PC-9 (cell line): ENCODE results near the gene INTS1. TPM values are rescaled to one million over a fixed set of nuclear protein-coding genes. Genes with fewer than 3 reads are reported as not detected.
A peak's percentile ranks its signal among the peaks of the same experiment; 100 is the strongest.

ENCODE experiments used
- BruUV-seq: library from RNA; stranded (reverse); fragments of 400-500 nt; replicated peaks from 2 replicates; lab custom pipeline; 2021; lab: Mats Ljungman, UMichigan
- CTCF ChIA-PET: fragments of 300-600 bp; sonication (Branson Sonifier 250); formaldehyde crosslinking; loops from one replicate; lab custom pipeline; 2022; ENCODE audit warnings: antibody characterized with exemption; lab: Charles Lee
- POLR2A ChIA-PET: fragments of 300-600 bp; sonication (Branson Sonifier 250); formaldehyde crosslinking; loops from one replicate; lab custom pipeline; 2022; ENCODE audit warnings: antibody characterized with exemption; ENCODE audit not compliant: unreplicated experiment; lab: Charles Lee
- DNase-seq, 2 experiments: peaks; one replicate each; pipeline versions ENCODE4 v3.0.0 to v3.0.0-alpha.2; 2015 to 2022; ENCODE audit warnings: mixed read lengths in 1 of 2
- H2AFZ ChIP-seq: fragments of 200-600 bp; sonication (generic); 2 replicates; pipeline ENCODE4 v1.8.1; 2017; ENCODE audit warnings: antibody characterized with exemption
- H3F3A ChIP-seq: fragments of 200-600 bp; sonication (generic); 2 replicates; pipeline ENCODE4 v1.8.1; 2017; ENCODE audit warnings: antibody characterized with exemption, mild to moderate bottlenecking, low read depth; ENCODE audit not compliant: insufficient read depth
- H3K27ac ChIP-seq: fragments of 200-600 bp; sonication (generic); 2 replicates; pipeline ENCODE4 v1.6.1; 2016; ENCODE audit warnings: mixed run types
- H3K27me3 ChIP-seq: fragments of 200-600 bp; sonication (generic); 2 replicates; pipeline ENCODE4 v1.6.1; 2016; ENCODE audit warnings: low read depth, mixed run types; ENCODE audit not compliant: insufficient read depth
- H3K36me3 ChIP-seq: fragments of 200-600 bp; sonication (generic); 2 replicates; pipeline ENCODE4 v1.6.1; 2016; ENCODE audit warnings: low read depth, mixed run types
- H3K4me1 ChIP-seq: fragments of 200-600 bp; sonication (generic); replicated peaks from 2 replicates; pipeline ENCODE4 v1.6.1; 2016; ENCODE audit warnings: mixed run types; ENCODE audit not compliant: insufficient read depth
- H3K4me2 ChIP-seq: fragments of 200-600 bp; sonication (generic); 2 replicates; pipeline ENCODE4 v1.6.1; 2017; ENCODE audit warnings: mixed run types
- H3K4me3 ChIP-seq: fragments of 200-600 bp; sonication (generic); 2 replicates; pipeline ENCODE4 v1.6.1; 2016; ENCODE audit warnings: mixed run types
- H3K79me2 ChIP-seq: fragments of 200-600 bp; sonication (generic); 2 replicates; pipeline ENCODE4 v1.6.1; 2017; ENCODE audit warnings: low read depth, mixed run types
- H3K9me2 ChIP-seq: fragments of 200-600 bp; sonication (generic); 2 replicates; pipeline ENCODE4 v1.8.1; 2017; ENCODE audit warnings: mild to moderate bottlenecking; ENCODE audit not compliant: insufficient read depth
- H3K9me3 ChIP-seq: fragments of 200-600 bp; sonication (generic); 2 replicates; pipeline ENCODE4 v1.8.1; 2016; ENCODE audit warnings: low read depth; ENCODE audit not compliant: insufficient read depth
- H4K20me1 ChIP-seq: fragments of 200-600 bp; sonication (generic); 2 replicates; pipeline ENCODE4 v1.8.1; 2017; ENCODE audit not compliant: insufficient read depth
- CTCF ChIP-seq: fragments of 200-600 bp; sonication (generic); conservative IDR thresholded peaks from 2 replicates; pipeline ENCODE4 v1.6.1; 2017; ENCODE audit warnings: mixed run types, antibody characterized with exemption, mild to moderate bottlenecking, moderate library complexity
- EZH2 ChIP-seq: fragments of 200-600 bp; sonication (generic); IDR thresholded peaks from 2 replicates; pipeline ENCODE4 v1.8.0; 2017; ENCODE audit warnings: antibody characterized with exemption, low read depth
- intact Hi-C: fragments of 100-400 bp; cut with micrococcal nuclease; formaldehyde crosslinking; loops from one replicate; pipeline ENCODE4 v1.10.0; 2022; ENCODE audit not compliant: unreplicated experiment
- total RNA-seq: library from RNA; stranded (reverse); gene quantifications from 2 replicates; pipeline ENCODE4 v1.2.3, GENCODE V29; 2021

The INTS1 gene
- total RNA-seq, 1 experiment from 2014 or later: 124 TPM

GRCh38 chr7:1454542-1454941, 49.6 kb downstream of the INTS1 start:
- BruUV-seq: no TSS peak
- peak overlapping the region; percentile 85 for H3K4me2 ChIP-seq

GRCh38 chr7:1452205-1452604, 52.0 kb downstream of the INTS1 start:
- H3K27me3 ChIP-seq: no peaks in the 10 kb centered on the region
- no peak overlapping the region for H3K27ac ChIP-seq
- H2AFZ ChIP-seq: no peak overlapping the region
- H3K4me3 ChIP-seq: no peak overlapping the region
- ChIA-PET POLR2A (interaction anchor here (0.5 kb wide), 1 partner anchor 1851 kb away, joined by 24 read pairs; no protein-coding TSS in a partner anchor), CTCF (interaction anchor here (0.8 kb wide), 1 partner anchor 277 kb away, joined by 3 read pairs; no protein-coding TSS in a partner anchor)
- TF ChIP-seq EZH2 (no peak), CTCF (no peak)
- H3K9me3 ChIP-seq: no peaks in the 10 kb centered on the region
- H3K9me2 ChIP-seq: no peaks in the 10 kb centered on the region
- H3K4me2 ChIP-seq: no peak overlapping the region
- intact Hi-C loops: loop anchor here (10.0 kb wide), 1 partner anchor 617 kb away; the partner anchor contains the start of gene SUN1
- H3K36me3 ChIP-seq: no peaks in the 10 kb centered on the region
- no TSS peak for BruUV-seq
- no peak for DNase-seq
- peaks cover 46% of the 10 kb centered on the region for H3K79me2 ChIP-seq
- peaks cover 20% of the 10 kb centered on the region for H3K4me1 ChIP-seq
- H4K20me1 ChIP-seq: peaks cover 23% of the 10 kb centered on the region
- peaks cover 19% of the 10 kb centered on the region for H3F3A ChIP-seq

More at GRCh38 chr7:1454542-1454941, 49.6 kb downstream of the INTS1 start:
- Histone ChIP-seq H3F3A (peaks cover 19% of the 10 kb centered on the region), H3K4me1 (peaks cover 31% of the 10 kb centered on the region), H3K27ac (peak overlapping the region; percentile 55), H3K79me2 (peaks cover 61% of the 10 kb centered on the region), H3K36me3 (no peaks in the 10 kb centered on the region), H3K9me3 (no peaks in the 10 kb centered on the region), H3K4me3 (peak overlapping the region; percentile 38; the same call in 1 of the 2 replicates), H4K20me1 (peaks cover 23% of the 10 kb centered on the region), H3K9me2 (no peaks in the 10 kb centered on the region), H3K27me3 (no peaks in the 10 kb centered on the region), H2AFZ (no peak overlapping the region)
- peak in 1 of 2 experiments; percentile 33 for DNase-seq
- intact Hi-C loops: loop anchor here (10.0 kb wide), 1 partner anchor 620 kb away; the partner anchor contains the start of gene SUN1
- POLR2A ChIA-PET: interaction anchor here (0.7 to 1.0 kb wide), 2 partner anchors 12 to 623 kb away, joined by 3 to 9 read pairs; partner anchors contain the start of gene SUN1
- CTCF ChIA-PET: interaction anchor here (0.5 to 1.1 kb wide), 2 partner anchors 22 to 279 kb away, joined by 3 to 5 read pairs; no protein-coding TSS in a partner anchor
- TF ChIP-seq EZH2: no peak
- TF ChIP-seq CTCF: no peak

GRCh38 chr7:1450987-1451386, 53.2 kb downstream of the INTS1 start:
- no peak for DNase-seq
- CTCF ChIA-PET: no interaction called here
- TF ChIP-seq CTCF: no peak
- no peak for TF ChIP-seq EZH2
- POLR2A ChIA-PET: no interaction called here
- Histone ChIP-seq H3K4me2 (no peak overlapping the region), H3K9me2 (no peaks in the 10 kb centered on the region), H2AFZ (no peak overlapping the region), H3K27ac (no peak overlapping the region), H3K4me1 (peaks cover 16% of the 10 kb centered on the region), H3K79me2 (peaks cover 36% of the 10 kb centered on the region), H3K4me3 (no peak overlapping the region), H3K36me3 (no peaks in the 10 kb centered on the region), H3K27me3 (no peaks in the 10 kb centered on the region), H3F3A (peaks cover 16% of the 10 kb centered on the region; the same call in 1 of the 2 replicates), H4K20me1 (peaks cover 18% of the 10 kb centered on the region), H3K9me3 (no peaks in the 10 kb centered on the region)
- intact Hi-C loops: loop anchor here (10.0 kb wide), 1 partner anchor 616 kb away; the partner anchor contains the start of gene SUN1
- no TSS peak for BruUV-seq
